HepG2 (cell line): ENCODE results near the gene TRA2B. TPM values are rescaled to one million over a fixed set of nuclear protein-coding genes. Genes with fewer than 3 reads are reported as not detected.

Experiments
- DRAP1 ChIP-seq: IDR thresholded peaks from 2 replicates; pipeline ENCODE4 v1.6.1; 2016; ENCODE audit warnings: missing genetic modification reagents, missing compliant biosample characterization
- KDM4B ChIP-seq: sonication (generic); formaldehyde crosslinking; IDR thresholded peaks from 2 replicates; pipeline ENCODE4 v1.4.0; 2020; ENCODE audit warnings: missing genetic modification reagents
- KLF15 ChIP-seq: sonication (generic); formaldehyde crosslinking; IDR thresholded peaks from 2 replicates; pipeline ENCODE4 v1.8.1; 2023; ENCODE audit warnings: borderline replicate concordance, mild to moderate bottlenecking, inconsistent platforms, missing genetic modification reagents, mixed read lengths
- NFATC3 ChIP-seq: sonication (generic); formaldehyde crosslinking; IDR thresholded peaks from 2 replicates; pipeline ENCODE4 v1.5.1; 2020; ENCODE audit warnings: mild to moderate bottlenecking, missing genetic modification reagents
- NR2F1 ChIP-seq, 2 experiments: fragments of 450-650 bp in 1 of 2; formaldehyde crosslinking in 1 of 2; IDR thresholded peaks; 2 replicates each; pipeline versions ENCODE4 v1.5.0 to v1.6.1; 2016 to 2020; ENCODE audit warnings: mild to moderate bottlenecking in 1 of 2, missing compliant biosample characterization in 1 of 2, missing genetic modification reagents in 1 of 2, moderate library complexity in 1 of 2
- POLR2A ChIP-seq, 2 experiments: IDR thresholded peaks; 2 replicates each; pipeline ENCODE4 v1.6.1; 2011; ENCODE audit warnings: low read depth in 2 of 2, low read length in 2 of 2, mild to moderate bottlenecking in 1 of 2, moderate library complexity in 1 of 2; ENCODE audit not compliant: insufficient read depth in 1 of 2
- RCOR2 ChIP-seq: IDR thresholded peaks from 2 replicates; pipeline ENCODE4 v1.6.1; 2016; ENCODE audit warnings: missing biosample characterization, missing genetic modification reagents
- SCMH1 ChIP-seq: sonication (generic); formaldehyde crosslinking; IDR thresholded peaks from 2 replicates; pipeline ENCODE4 v1.9.0; 2021; ENCODE audit warnings: missing genetic modification reagents, mild to moderate bottlenecking, borderline replicate concordance
- SPEN ChIP-seq: sonication (generic); formaldehyde crosslinking; IDR thresholded peaks from 2 replicates; pipeline ENCODE4 v1.5.1; 2020; ENCODE audit warnings: low read depth, mild to moderate bottlenecking, missing genetic modification reagents
- ZBTB44 ChIP-seq: sonication (generic); formaldehyde crosslinking; IDR thresholded peaks from 2 replicates; pipeline ENCODE4 v1.4.0; 2020; ENCODE audit warnings: missing genetic modification reagents
- ZC3H4 ChIP-seq: sonication (generic); formaldehyde crosslinking; IDR thresholded peaks from 2 replicates; pipeline ENCODE4 v1.4.0; 2020; ENCODE audit warnings: missing genetic modification reagents, borderline replicate concordance
- ZFP90 ChIP-seq: sonication (generic); formaldehyde crosslinking; IDR thresholded peaks from 2 replicates; pipeline ENCODE4 v1.8.0; 2022; ENCODE audit warnings: missing genetic modification reagents, mild to moderate bottlenecking, inconsistent platforms, borderline replicate concordance
- ZMYM2 ChIP-seq: sonication (generic); formaldehyde crosslinking; IDR thresholded peaks from 2 replicates; pipeline ENCODE4 v1.8.0; 2022; ENCODE audit warnings: mild to moderate bottlenecking, missing genetic modification reagents
- ZNF180 ChIP-seq: sonication (generic); formaldehyde crosslinking; IDR thresholded peaks from 2 replicates; pipeline ENCODE4 v1.4.0; 2020; ENCODE audit warnings: low read depth, missing genetic modification reagents, borderline replicate concordance
- ZNF264 ChIP-seq: sonication (generic); formaldehyde crosslinking; IDR thresholded peaks from 2 replicates; pipeline ENCODE4 v1.4.0; 2020; ENCODE audit warnings: missing genetic modification reagents
- ZNF335 ChIP-seq: sonication (generic); formaldehyde crosslinking; IDR thresholded peaks from 2 replicates; pipeline ENCODE4 v1.4.0; 2020; ENCODE audit warnings: missing genetic modification reagents
- ZNF343 ChIP-seq: sonication (generic); formaldehyde crosslinking; IDR thresholded peaks from 2 replicates; pipeline ENCODE4 v1.4.0; 2020; ENCODE audit warnings: mild to moderate bottlenecking, missing genetic modification reagents
- ZNF460 ChIP-seq: sonication (generic); formaldehyde crosslinking; IDR thresholded peaks from 2 replicates; pipeline ENCODE4 v1.5.1; 2020; ENCODE audit warnings: missing genetic modification reagents, mild to moderate bottlenecking, borderline replicate concordance
- ZNF496 ChIP-seq: sonication (generic); formaldehyde crosslinking; IDR thresholded peaks from 2 replicates; pipeline ENCODE4 v1.8.1; 2023; ENCODE audit warnings: mild to moderate bottlenecking, moderate library complexity, missing genetic modification reagents; ENCODE audit not compliant: insufficient replicate concordance
- ZNF556 ChIP-seq: sonication (generic); formaldehyde crosslinking; IDR thresholded peaks from 2 replicates; pipeline ENCODE4 v1.4.0; 2020; ENCODE audit warnings: mild to moderate bottlenecking, missing genetic modification reagents, borderline replicate concordance
- ZNF660 ChIP-seq: sonication (generic); formaldehyde crosslinking; IDR thresholded peaks from 2 replicates; pipeline ENCODE4 v1.5.1; 2020; ENCODE audit warnings: mild to moderate bottlenecking, low read depth, missing genetic modification reagents, borderline replicate concordance
- ZNF703 ChIP-seq: sonication (generic); formaldehyde crosslinking; IDR thresholded peaks from 2 replicates; pipeline ENCODE4 v1.5.1; 2020; ENCODE audit warnings: missing genetic modification reagents, mild to moderate bottlenecking, moderate library complexity, borderline replicate concordance
- ZNF782 ChIP-seq: sonication (generic); formaldehyde crosslinking; IDR thresholded peaks from 2 replicates; pipeline ENCODE4 v1.4.0; 2020; ENCODE audit warnings: missing genetic modification reagents, mild to moderate bottlenecking, borderline replicate concordance
- polyA plus RNA-seq, 8 experiments: library from polyadenylated mRNA; depleted of rRNA in 3 of 8; stranded (reverse) in 7 of 8; unstranded in 1 of 8; fragments of >200 nt; fragmentation: Illumina TruSeq in 4 of 8; extraction: Trizol in 4 of 8; gene quantifications; 2 replicates each; pipeline versions ENCODE4 v1.2.1 to v1.2.3, GENCODE V29; 2011 to 2016; ENCODE audit warnings: low read depth in 4 of 8, missing spikeins in 1 of 8, mixed read lengths in 1 of 8; ENCODE audit not compliant: insufficient read depth in 1 of 8
- total RNA-seq, 5 experiments: library from RNA; depleted of rRNA; stranded (reverse); fragments of >200 nt; fragmentation: Illumina TruSeq; extraction: Trizol; gene quantifications; 2 replicates each; pipeline ENCODE4 v1.2.3, GENCODE V29; 2016; ENCODE audit warnings: low read depth in 1 of 5
- TF ChIP-seq, protein P1 (sequence below): IDR thresholded peaks from 2 replicates; pipeline ENCODE4 v1.6.1; 2018; ENCODE audit warnings: missing genetic modification reagents, mild to moderate bottlenecking, missing compliant biosample characterization

TRA2B gene
- total and polyA plus RNA-seq, 2 of the 13 experiments (the other 11 are each of a cell fraction or from before 2014, with no cell fraction given), result 105 to 241 TPM

GRCh38 chr3:185912929-185913901 lies 24.6 kb downstream of the TRA2B start (continued):
- TF ChIP-seq DRAP1 (CRISPR knock-in tag), result no peak
- TF ChIP-seq RCOR2 (CRISPR knock-in tag), result no peak
- no peak for TF ChIP-seq SCMH1
- TF ChIP-seq KLF15 (CRISPR knock-in tag), result no peak
- no peak for TF ChIP-seq ZNF335 (CRISPR knock-in tag)
- TF ChIP-seq SPEN (CRISPR knock-in tag), result no peak
- peak; percentile 15 to 49; a peak in 1 of 4 replicates for TF ChIP-seq POLR2A (IDR thresholded peaks at IDR 0.05; ENCODE audit: insufficient read depth in 1 of 2, low read depth in 2 of 2, low read length in 2 of 2)
- no peak for TF ChIP-seq ZC3H4 (CRISPR knock-in tag)
- TF ChIP-seq KDM4B (CRISPR knock-in tag), result no peak
- TF ChIP-seq ZNF264 (CRISPR knock-in tag), result no peak
- no peak for TF ChIP-seq ZFP90
- TF ChIP-seq ZNF343, result no peak
- TF ChIP-seq ZNF782 (CRISPR knock-in tag), result no peak
- TF ChIP-seq ZNF460 (CRISPR knock-in tag), result no peak
- no peak for TF ChIP-seq ZBTB44 (CRISPR knock-in tag)
- TF ChIP-seq ZNF556 (CRISPR knock-in tag), result no peak
- TF ChIP-seq, protein P1, sequence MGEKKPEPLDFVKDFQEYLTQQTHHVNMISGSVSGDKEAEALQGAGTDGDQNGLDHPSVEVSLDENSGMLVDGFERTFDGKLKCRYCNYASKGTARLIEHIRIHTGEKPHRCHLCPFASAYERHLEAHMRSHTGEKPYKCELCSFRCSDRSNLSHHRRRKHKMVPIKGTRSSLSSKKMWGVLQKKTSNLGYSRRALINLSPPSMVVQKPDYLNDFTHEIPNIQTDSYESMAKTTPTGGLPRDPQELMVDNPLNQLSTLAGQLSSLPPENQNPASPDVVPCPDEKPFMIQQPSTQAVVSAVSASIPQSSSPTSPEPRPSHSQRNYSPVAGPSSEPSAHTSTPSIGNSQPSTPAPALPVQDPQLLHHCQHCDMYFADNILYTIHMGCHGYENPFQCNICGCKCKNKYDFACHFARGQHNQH, result no peak
- no peak for TF ChIP-seq NR2F1 (CRISPR knock-in tag; IDR thresholded peaks at IDR 0.05)
- TF ChIP-seq ZNF496 (CRISPR knock-in tag), result no peak
- TF ChIP-seq NFATC3 (CRISPR knock-in tag), result no peak
- no peak for TF ChIP-seq ZMYM2 (CRISPR knock-in tag)
- no peak for TF ChIP-seq ZNF180 (CRISPR knock-in tag)
- TF ChIP-seq ZNF660 (CRISPR knock-in tag), result no peak
- TF ChIP-seq ZNF703, result no peak
